HG03439 (cell line): ENCODE results near the gene METTL15.
"Not testable (repeated sequence)": the region's sequence is repeated elsewhere in the genome, so short reads cannot be mapped to it uniquely, and the experiment has no call there.

Source experiments
- ATAC-seq: cut with Tn5 transposase; IDR thresholded peaks from one replicate; pipeline ENCODE4 v1.9.1; 2021; ENCODE audit warnings: mild to moderate bottlenecking, moderate library complexity; ENCODE audit not compliant: unreplicated experiment

Gene METTL15

DNA sequence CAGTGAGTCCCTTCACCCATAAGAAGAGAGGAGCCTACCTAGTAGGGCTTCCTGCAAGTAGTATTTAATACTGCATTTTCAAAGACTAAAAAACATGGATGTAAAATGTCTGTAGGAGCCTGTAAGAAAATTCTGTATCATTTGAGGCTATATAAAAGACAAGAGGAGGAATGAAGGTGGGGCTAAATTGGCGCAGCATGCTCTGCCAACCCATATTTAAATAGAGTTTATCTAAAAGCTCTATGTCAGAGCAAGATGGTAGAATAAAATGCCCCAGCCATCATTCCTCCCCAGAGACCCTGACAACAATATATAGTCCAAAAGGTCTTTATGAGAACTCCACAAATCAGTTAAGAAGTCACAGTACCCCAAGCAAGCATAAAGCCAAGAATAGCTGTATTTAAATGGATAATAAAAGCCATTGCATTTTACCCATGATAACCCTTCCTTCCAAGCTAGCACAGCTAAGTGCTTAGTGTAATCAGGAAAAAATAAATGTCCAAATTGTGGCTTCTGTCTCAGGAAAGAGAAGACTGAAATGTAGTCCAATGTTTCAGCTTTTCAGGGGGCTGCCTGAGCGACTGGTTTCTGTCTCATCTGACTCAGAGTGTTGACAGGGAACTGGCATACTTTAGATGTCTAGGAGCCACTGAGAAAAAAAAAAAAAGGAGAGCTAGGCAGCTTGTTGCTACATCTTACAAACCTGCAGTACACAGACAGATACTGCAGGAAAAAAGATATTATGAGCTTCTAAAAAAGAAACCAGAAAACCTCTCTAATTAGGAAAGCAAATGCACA, 258.6 kb downstream of the METTL15 start:
- ATAC-seq, result no peak

DNA sequence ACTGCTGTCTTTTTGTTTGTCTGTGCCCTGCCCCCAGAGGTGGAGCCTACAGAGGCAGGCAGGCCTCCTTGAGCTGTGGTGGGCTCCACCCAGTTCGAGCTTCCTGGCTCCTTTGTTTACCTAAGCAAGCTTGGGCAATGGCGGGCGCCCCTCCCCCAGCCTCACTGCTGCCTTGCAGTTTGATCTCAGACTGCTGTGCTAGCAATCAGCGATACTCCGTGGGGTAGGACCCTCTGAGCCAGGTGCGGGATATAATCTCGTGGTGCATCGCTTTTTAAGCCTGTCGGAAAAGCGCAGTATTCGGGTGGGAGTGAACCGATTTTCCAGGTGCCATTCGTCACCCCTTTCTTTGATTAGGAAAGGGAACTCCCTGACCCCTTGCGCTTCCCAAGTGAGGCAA, 269.9 kb downstream of the METTL15 start:
- not testable (repeated sequence) for ATAC-seq
